Skeletal muscle satellite cell (primary cell): ENCODE results near the gene GAL.

Experiments
- H3K27me3 ChIP-seq: 2 replicates; pipeline ENCODE4 v1.7.0; 2013; ENCODE audit warnings: low read length; ENCODE audit not compliant: control insufficient read depth, insufficient read depth
- H3K36me3 ChIP-seq: 2 replicates; pipeline ENCODE4 v1.7.0; 2013; ENCODE audit warnings: mild to moderate bottlenecking, control low read depth, low read length; ENCODE audit not compliant: insufficient read depth
- H3K4me1 ChIP-seq: 2 replicates; pipeline ENCODE4 v1.7.0; 2013; ENCODE audit warnings: low read length; ENCODE audit not compliant: control insufficient read depth, insufficient read depth
- H3K4me2 ChIP-seq: 2 replicates; pipeline ENCODE4 v1.7.0; 2013; ENCODE audit warnings: mild to moderate bottlenecking, low read length
- H3K4me3 ChIP-seq: 2 replicates; pipeline ENCODE4 v1.7.0; 2013; ENCODE audit warnings: low read length
- H3K9ac ChIP-seq: 2 replicates; pipeline ENCODE4 v1.7.0; 2013; ENCODE audit warnings: mild to moderate bottlenecking, low read depth, low read length, moderate library complexity
- H3K9me3 ChIP-seq: replicated peaks from 2 replicates; pipeline ENCODE4 v1.7.0; 2013; ENCODE audit warnings: mild to moderate bottlenecking, control low read depth, low read length

Gene GAL

GRCh38 chr11:68685656-68686380 lies 1.5 kb downstream of the GAL start:
- Histone ChIP-seq H3K4me3 (no peak overlapping the region), H3K27me3 (peaks cover 83% of the 10 kb centered on the region), H3K36me3 (no peaks in the 10 kb centered on the region), H3K9ac (no peak overlapping the region), H3K4me1 (peaks cover 11% of the 10 kb centered on the region), H3K9me3 (no peaks in the 10 kb centered on the region), H3K4me2 (no peak overlapping the region)

DNA sequence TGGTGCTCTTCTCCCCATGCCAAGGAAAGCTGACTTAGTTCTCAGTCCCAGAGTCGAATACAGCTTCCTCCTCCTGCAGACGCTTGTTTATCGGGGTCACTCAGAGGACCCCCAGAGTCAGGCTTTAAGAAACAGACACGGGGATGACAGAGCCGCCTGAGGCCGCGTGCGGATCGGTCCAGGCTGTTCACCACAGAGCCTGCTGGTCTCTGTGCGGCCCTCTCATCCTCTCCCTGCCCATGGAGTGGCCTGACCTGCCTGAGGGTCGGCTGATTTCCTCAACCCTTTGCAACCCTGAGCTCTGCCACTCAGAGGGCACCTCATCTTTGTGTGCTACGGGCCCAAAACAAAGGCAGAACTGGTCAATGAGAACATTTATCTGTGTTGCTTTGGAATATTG lies 2.1 kb downstream of the GAL start:
- H3K9me3 ChIP-seq, result no peaks in the 10 kb centered on the region
- peaks cover 87% of the 10 kb centered on the region for H3K27me3 ChIP-seq

GRCh38 chr11:68687311-68687710 lies 3.0 kb downstream of the GAL start:
- peaks cover 93% of the 10 kb centered on the region for H3K27me3 ChIP-seq
- H3K9me3 ChIP-seq, result no peaks in the 10 kb centered on the region
- H3K4me2 ChIP-seq, result no peak overlapping the region
- H3K4me1 ChIP-seq, result peaks cover 8% of the 10 kb centered on the region
- no peaks in the 10 kb centered on the region for H3K36me3 ChIP-seq
- H3K9ac ChIP-seq, result no peak overlapping the region
- H3K4me3 ChIP-seq, result no peak overlapping the region

More for the DNA sequence above, 2.1 kb downstream of the GAL start:
- H3K36me3 ChIP-seq, result no peaks in the 10 kb centered on the region
- H3K4me1 ChIP-seq, result peaks cover 11% of the 10 kb centered on the region
- no peak overlapping the region for H3K9ac ChIP-seq
- H3K4me3 ChIP-seq, result no peak overlapping the region
- H3K4me2 ChIP-seq, result no peak overlapping the region

DNA sequence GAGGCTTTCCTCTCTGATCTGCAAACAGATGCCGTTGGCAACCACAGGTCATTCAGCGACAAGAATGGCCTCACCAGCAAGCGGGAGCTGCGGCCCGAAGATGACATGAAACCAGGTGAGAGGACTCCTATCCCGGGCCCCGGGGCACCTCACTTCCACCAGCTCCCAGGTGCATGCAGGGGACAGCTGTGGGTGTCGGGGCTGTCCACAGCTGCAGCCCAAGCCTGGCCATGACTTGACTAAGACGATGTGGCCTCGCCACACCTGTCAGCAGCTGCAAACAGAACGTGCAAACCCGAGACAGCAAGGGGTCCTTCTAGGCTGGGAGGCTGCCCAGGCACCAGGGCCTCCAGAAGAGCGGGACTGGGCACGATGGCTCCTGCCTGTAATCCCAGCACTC lies 3.6 kb downstream of the GAL start:
- H3K4me3 ChIP-seq, result no peak overlapping the region
- no peak overlapping the region for H3K9ac ChIP-seq
- H3K4me1 ChIP-seq, result peaks cover 2% of the 10 kb centered on the region
- peaks cover 89% of the 10 kb centered on the region for H3K27me3 ChIP-seq
- H3K4me2 ChIP-seq, result no peak overlapping the region
- no peaks in the 10 kb centered on the region for H3K9me3 ChIP-seq
- H3K36me3 ChIP-seq, result no peaks in the 10 kb centered on the region

GRCh38 chr11:68688881-68689280 lies 4.5 kb downstream of the GAL start:
- Histone ChIP-seq H3K27me3 (peaks cover 88% of the 10 kb centered on the region), H3K9ac (no peak overlapping the region), H3K4me2 (no peak overlapping the region), H3K4me1 (no peaks in the 10 kb centered on the region), H3K36me3 (no peaks in the 10 kb centered on the region), H3K9me3 (no peaks in the 10 kb centered on the region), H3K4me3 (no peak overlapping the region)

GRCh38 chr11:68689737-68690625 lies 5.6 kb downstream of the GAL start:
- Histone ChIP-seq H3K9me3 (no peaks in the 10 kb centered on the region), H3K4me1 (no peaks in the 10 kb centered on the region), H3K9ac (no peak overlapping the region), H3K27me3 (peaks cover 86% of the 10 kb centered on the region), H3K4me2 (no peak overlapping the region), H3K36me3 (no peaks in the 10 kb centered on the region), H3K4me3 (no peak overlapping the region)

DNA sequence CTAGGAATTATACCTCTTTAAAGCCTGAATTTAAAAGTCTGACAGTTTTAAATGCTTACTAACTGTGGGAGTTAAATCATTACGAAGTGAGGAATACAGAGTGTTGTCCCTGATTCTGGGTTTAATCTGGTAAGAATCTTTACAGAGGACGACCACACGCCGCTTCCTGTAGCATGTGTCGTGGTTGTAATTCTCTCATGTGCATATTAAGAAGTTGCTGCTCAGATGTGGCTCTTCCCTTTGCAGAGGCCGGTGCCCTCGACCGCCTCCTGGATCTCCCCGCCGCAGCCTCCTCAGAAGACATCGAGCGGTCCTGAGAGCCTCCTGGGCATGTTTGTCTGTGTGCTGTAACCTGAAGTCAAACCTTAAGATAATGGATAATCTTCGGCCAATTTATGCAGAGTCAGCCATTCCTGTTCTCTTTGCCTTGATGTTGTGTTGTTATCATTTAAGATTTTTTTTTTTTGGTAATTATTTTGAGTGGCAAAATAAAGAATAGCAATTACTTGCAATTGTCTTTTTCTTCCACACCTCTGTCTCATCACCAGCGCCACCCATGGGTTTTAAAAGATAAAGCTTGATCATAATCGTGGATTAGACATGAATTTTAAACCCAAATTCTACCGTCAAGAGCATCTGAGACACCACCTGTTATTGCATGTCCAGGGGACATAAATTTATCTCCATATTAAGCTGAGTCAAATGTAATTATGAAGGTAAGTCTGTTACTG lies 6.5 kb downstream of the GAL start:
- no peaks in the 10 kb centered on the region for H3K4me1 ChIP-seq
- H3K27me3 ChIP-seq, result peaks cover 85% of the 10 kb centered on the region
- H3K36me3 ChIP-seq, result no peaks in the 10 kb centered on the region
- H3K4me3 ChIP-seq, result no peak overlapping the region
- H3K9me3 ChIP-seq, result no peaks in the 10 kb centered on the region
- H3K4me2 ChIP-seq, result no peak overlapping the region
- H3K9ac ChIP-seq, result no peak overlapping the region

DNA sequence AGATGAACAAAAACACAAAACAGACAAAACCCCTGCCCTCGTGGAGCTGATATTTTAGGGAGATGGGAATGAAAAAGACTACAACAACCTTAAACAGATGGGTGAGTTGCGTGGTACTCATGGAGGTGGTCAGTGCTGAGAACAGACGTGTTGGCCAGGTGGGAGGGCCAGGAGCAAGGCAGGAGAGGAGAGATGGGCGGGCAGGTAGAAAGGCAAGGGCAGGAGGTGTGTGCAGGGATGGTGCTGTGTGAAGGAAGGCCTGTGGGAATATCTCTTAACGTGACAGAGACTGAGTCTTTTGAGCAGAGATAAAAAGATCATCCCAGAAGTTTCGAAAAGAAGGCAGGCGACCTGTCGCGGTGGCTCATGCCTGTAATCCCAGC lies 7.0 kb downstream of the GAL start:
- Histone ChIP-seq H3K27me3 (peaks cover 85% of the 10 kb centered on the region), H3K36me3 (no peaks in the 10 kb centered on the region), H3K4me3 (no peak overlapping the region), H3K4me2 (no peak overlapping the region), H3K4me1 (no peaks in the 10 kb centered on the region), H3K9ac (no peak overlapping the region), H3K9me3 (no peaks in the 10 kb centered on the region)

- peaks cover 83% of the 10 kb centered on the region for H3K27me3 ChIP-seq
- H3K4me3 ChIP-seq, result no peak overlapping the region
- no peaks in the 10 kb centered on the region for H3K9me3 ChIP-seq
- H3K36me3 ChIP-seq, result no peaks in the 10 kb centered on the region
- no peaks in the 10 kb centered on the region for H3K4me1 ChIP-seq
- no peak overlapping the region for H3K9ac ChIP-seq
- no peak overlapping the region for H3K4me2 ChIP-seq
These were observed 7.8 kb downstream of the GAL start for GRCh38 chr11:68692115-68692514.

DNA sequence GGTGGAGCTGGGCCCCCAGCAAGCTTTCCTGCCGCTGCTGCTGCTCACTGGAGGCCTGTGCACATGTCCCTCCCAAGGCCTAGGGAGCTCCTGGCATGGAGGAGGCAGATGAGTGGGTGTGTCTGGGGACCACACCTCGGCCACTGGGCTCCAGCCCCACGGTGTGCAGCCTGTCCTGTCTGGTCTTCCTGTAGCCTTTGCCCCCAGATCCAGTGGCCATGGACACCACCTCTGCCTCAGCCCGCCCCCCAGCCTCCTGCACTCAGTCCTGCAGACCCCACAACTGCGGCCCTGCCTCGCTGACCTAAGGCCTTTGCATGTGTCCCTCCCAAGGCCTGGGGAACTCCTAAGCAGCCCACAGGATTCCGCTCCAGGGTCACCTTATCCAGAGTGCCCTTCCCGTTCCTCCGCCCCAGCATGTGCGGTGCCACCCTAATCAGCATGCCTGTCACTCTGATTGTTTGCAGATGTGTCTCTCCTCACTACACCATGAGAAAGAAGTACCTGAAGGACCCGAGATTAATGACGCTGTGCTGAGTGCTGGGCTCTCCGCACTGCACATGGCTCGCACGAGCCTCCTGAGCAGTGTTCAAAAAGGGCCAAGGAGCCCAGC lies 8.6 kb downstream of the GAL start:
- Histone ChIP-seq H3K4me2 (no peak overlapping the region), H3K4me1 (no peaks in the 10 kb centered on the region), H3K4me3 (no peak overlapping the region), H3K9me3 (no peaks in the 10 kb centered on the region), H3K36me3 (no peaks in the 10 kb centered on the region), H3K27me3 (peaks cover 75% of the 10 kb centered on the region), H3K9ac (no peak overlapping the region)

- Histone ChIP-seq H3K27me3 (peaks cover 72% of the 10 kb centered on the region), H3K9ac (no peak overlapping the region), H3K36me3 (no peaks in the 10 kb centered on the region)
These were observed 9.1 kb downstream of the GAL start for GRCh38 chr11:68693484-68693882.

More at GRCh38 chr11:68693484-68693882, 9.1 kb downstream of the GAL start:
- Histone ChIP-seq H3K4me2 (no peak overlapping the region), H3K4me1 (no peaks in the 10 kb centered on the region), H3K9me3 (no peaks in the 10 kb centered on the region), H3K4me3 (no peak overlapping the region)
